GM21390 (cell line): ENCODE results near the gene MBOAT1.
"Not testable (repeated sequence)": the region's sequence is repeated elsewhere in the genome, so short reads cannot be mapped to it uniquely, and the experiment has no call there.

Experiments used
- ATAC-seq: cut with Tn5 transposase; IDR thresholded peaks from one replicate; pipeline ENCODE4 v1.9.1; 2021; ENCODE audit not compliant: unreplicated experiment

MBOAT1 gene

DNA sequence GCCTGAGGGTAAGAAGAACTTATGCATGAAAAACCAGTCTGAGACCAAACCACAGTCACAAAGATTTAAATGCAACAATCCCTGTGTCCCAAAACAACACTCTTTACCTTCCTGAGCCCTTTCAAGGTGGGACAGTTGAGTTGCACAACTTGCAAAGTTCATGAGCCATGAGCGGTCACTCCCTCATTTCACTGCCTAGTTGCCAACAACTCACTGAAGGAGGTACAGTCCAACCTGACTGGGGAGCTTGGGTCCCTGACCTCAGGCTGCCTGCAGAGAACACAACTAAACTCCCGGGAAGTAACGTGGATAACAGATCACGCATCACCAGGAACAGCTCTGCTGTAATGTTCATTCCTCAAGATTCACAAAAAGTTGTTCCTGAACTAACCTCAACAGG is 69.4 kb downstream of the MBOAT1 start:
- ATAC-seq: no peak

DNA sequence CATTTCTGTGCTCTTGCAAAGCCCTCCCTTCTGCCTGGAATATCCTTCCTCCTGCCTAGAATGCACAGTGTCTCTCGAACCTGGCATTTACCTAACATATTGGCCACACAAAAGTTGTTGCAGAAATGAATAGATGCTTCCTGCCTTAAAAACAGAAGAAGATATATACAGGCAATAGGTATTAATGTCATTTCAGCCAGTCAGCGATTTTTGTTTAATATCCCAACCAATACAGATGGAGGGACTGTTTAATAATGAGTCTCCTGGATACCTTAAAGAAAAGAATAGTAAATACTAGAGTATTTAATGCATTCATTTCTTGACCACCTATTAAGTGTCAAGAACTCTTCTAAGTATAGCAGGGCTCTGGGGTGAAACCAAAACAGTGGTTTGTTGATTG is 70.3 kb downstream of the MBOAT1 start:
- no peak for ATAC-seq

DNA sequence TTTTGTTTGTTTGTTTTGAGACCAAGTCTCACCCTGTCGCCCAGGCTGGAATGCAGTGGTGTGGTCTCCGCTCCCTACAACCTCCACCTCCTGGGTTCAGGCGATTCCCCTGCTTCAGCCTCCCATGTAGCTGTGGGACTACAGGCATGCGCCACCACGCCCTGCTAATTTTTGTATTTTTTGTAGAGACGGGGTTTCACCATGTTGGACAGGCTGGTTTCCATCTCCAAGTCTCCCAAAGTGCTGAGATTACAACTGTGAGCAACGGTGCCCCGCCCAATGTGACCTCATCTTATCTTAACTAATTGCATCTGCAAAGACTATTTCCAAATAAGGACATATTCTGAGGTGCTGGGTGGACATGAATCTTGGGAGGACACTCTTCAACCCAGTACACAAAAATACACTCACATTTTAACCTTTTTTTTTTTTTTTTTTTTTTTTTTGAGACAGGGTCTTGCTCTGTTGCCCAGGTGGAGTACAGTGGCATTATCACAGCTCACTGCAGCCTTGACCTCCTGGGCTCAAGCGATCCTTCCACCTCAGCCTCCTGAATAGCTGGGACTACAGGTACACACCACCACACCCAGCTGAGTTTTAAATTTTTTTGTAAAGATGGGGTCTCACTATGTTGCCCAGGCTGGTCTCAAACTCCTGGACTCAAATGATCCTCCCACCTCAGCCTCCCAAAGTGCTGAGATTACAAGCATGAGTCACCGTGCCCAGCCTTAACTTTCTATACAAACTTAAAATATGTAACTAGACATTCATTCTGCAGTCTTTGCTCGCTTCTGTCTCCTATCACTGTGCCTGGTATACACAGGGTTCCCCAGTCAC is 72.9 kb downstream of the MBOAT1 start:
- not testable (repeated sequence) for ATAC-seq

DNA sequence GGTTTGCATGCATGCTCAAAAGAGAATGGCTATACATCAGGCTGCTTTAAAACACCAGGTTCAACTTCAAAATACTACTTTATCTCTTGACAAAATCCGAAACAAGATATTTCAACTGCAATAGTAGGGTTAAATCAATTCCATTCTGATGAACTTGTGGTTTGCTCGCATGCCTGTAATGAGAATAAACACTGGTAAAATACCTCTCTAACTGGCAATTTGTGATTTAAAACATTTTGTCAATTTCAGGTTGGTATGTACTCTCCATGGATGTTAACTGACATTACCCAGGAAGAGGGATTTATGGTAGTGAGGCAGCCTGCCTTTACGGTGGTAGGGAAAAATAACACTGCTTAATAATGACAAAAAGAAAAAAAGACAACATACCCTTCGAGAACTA is 74.4 kb downstream of the MBOAT1 start:
- no peak for ATAC-seq

DNA sequence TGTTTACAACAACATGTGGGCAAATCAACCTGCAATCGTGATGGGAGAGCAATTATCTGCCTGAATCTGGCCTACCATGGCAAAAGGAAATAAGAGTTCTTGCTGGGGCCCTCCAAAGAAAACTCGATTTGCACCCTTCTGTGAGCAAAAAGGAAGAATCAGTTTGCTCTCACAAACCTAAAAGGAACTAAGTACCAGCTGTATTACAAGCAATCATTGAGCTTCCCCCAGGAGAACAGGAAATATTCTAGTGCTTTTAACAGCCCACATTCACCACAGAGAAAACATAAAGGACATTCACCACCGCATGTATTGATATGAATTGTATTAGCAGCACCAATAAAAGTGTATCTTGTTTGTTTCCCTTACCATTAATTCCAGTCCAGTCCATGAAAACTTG is 75.0 kb downstream of the MBOAT1 start:
- ATAC-seq: no peak

DNA sequence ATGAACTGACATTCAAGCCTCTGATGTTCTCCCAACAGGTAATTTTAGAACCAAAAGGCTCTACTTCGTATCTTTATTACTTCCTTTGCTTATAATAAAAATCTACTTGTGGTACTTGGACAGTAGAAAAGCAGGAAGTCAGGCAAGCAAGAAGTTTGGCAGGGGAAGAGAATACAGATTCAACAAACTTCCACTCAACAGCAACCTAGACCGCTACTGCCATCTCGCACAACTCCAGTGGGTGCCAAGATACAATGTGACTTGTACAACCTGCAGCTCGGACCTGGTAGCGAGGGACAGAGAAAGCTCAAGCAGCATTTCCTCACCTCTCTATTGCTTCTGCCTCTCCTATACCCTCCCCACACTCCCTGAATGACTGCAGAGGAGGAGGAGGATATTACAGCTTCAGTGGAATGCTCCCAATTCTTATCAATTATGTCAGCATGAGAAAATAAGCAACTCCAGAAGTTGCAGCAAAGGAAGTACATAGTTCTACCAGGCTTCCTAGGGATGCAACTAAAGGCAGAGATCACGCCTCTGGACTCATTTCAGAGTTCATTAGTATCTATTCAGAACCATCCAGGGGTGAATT is 76.5 kb downstream of the MBOAT1 start:
- ATAC-seq: no peak

DNA sequence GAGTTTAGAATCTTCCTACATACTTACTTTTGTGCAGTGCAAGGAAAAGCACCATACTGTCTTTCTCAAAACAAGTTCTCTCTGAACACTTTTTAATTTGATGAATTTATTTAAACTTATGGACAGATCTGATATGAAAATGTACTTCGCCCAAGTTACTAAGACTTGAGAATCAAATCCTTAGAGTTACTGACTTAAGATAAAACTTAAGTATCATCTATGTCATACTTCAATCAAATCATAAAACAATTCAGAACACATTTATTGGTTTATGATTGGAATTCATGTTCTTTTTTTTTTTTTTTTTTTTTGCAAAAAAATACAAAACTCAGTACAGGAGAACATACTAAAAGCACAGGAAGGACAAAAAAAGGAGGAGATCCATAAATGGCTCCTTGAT is 77.7 kb downstream of the MBOAT1 start:
- no peak for ATAC-seq

DNA sequence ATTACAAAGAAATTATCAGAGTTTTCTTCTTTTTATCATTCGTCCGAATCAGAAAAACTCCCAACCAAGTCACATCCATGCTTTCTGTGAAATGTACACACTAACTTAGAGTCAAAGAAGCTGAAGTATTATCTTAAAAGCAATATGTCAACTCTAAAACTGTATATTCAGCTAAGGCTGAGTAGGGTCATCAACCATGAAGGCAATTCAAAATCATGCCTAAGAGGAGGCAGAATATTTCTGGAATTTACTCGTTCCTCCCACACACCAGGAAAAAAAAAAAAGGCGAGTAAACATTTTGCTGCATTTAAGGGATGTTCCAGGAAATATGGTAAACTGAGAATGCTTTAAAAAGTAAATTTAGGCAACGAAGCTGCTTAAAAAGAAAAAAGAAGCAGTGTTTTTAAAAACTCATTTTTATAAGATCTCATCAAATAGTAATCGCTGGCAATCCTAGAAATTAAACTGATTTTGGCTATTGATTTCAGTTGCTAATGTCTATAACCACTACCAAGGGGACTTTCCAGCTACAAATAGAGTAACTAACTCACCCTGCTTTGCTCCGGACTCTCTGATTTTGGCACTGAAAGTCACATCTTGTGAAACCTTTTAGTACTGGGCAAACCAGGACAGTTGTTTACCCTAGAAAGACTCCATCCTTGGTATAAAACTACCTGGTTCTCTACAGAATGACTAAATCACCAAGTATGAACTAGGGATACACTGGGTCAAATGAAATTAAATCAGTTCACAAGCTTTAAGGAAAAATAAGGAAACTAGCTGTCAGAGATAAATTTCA is 82.8 kb downstream of the MBOAT1 start:
- ATAC-seq: no peak

DNA sequence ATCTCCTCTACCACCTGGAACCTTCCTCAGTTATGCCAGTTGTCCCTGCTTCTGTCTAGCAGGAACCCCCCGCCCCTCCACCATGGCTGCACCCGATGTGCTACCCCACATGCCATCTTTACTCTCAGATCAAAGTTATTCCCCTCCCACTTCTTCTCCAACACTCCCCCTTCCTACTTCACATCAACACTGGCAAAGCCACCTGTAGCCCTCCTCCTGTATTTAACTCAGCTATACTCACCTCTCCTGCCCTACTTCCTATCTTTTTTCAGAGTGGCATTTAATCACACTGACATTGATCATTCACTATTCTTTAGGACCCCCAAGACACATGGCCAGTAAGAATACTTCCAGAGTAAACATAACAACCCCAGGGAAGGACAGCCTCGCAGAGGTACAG is 84.3 kb downstream of the MBOAT1 start:
- no peak for ATAC-seq

DNA sequence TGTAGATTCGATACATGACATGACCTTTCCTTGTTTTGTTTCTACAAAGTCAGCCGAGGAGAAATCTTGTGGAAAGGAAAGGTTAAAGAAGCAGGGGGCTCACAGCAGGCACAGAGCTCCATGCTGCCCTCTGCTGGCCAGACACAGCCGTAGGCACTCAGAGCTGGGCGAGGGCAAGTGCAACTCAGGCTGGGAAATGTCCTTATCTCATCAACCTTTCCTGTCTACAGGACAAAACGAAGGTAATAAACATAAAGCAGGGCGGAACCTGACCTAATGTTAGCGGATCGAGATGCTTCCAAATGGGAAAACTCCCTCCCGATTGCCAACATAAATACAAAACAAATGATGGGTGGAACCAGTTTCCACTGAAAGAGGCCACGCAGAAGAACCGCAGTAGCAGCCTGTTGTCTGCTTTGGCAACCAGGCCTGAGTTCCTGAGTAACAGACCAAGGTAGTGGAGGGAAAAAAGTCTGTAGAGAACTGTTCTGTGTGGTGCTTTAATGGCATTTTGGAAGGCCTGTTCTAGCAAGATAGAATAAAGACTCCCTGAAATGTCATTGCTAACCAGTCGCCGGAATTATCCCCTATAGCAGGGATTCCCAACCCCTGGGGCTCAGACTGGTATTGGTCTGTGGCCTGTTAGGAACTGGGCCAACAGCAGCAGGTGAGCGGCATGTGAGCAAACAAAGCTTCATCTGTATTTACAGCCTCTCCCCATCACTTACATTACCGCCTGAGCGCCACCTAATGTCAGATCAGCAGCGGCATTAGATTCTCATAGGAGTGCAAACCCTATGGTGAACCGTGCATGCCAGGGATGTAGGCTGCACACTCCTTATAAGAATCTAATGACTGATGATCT is 85.2 kb downstream of the MBOAT1 start:
- peak; percentile 90 for ATAC-seq

DNA sequence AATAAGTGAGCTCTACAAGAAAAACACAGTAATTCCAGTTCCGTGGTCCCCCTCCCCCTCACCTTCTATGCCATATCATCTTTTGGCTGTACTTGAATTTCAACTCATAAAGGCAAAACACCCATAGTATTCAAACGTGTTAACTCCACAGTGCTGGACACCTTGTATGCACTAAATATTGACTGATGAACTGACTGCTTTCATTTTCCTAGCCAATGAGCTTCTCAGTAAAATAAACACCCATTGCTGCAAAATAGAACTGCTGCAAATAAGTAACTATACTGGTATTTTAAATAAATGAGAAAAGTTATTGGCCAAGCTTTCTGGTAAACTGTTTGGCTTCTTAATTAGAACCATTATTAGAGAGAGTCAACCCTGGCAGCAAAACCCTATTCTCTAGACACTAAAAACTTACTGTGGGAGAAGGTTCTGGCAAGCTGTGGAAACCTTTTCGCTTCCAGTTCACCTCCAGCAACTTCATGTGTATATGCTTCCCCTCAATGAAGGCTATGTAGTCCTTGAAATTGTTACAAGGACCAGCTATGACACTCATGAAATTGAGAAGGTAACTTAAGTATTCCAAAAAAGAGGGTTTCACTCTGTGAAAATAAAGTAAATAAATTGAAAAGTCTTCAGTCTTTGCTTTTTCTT is 86.0 kb downstream of the MBOAT1 start:
- ATAC-seq: peak; percentile 14

DNA sequence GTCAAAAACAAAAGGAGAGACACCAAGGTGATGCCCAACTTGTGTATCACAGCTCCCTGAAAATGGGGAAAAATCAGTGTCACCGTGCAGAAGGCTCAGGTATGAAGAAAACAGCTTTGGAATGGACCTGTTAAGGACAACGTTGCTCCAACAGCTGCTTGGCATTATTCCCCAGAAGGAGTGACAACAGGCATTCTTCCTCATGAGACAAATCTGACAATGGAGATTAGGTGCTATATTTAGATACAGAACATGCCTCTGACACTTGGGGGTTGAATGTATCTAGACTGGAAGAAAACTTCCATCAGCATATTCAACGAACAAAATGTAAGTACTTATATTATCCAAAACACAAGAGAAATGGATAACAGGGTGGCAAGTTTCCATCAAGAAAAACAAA is 87.7 kb downstream of the MBOAT1 start:
- no peak for ATAC-seq

DNA sequence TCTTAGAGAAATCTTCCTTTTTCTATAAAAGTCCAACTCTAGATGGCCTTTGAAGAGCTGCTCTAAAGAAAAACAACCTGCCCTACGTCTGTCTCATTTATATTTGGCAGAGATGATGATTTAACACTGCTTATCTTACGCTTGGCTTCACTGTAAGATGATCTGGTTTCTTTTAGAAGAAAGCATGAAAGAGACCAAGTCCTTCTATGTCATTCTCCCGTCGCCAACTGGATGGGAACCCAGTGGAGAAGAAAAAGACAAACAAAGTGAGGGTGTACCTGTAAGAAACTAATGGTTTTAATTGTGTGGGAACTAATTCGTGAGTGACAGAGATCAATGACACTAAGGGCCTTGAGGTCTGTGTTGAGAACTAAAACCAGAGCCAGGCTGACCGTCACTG is 92.8 kb downstream of the MBOAT1 start:
- no peak for ATAC-seq

DNA sequence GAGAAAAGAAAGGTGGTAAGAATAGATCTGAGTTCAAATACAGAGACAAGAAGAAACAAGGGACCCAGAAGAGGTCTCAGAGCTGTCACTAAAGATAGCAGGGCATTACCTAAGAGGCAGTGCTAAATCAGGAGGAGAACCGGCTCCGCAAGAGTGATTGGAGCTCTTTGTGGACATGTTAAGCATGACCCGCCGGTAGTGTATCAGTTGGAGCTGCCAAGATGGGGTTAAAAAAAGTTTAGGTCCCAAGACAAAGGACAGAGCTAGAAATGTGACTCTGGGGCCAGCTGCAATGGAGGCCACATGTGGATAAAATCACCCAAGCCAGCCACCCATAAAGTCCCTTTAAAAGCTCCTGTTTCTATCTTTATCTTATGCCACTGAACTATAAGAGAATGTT is 93.4 kb downstream of the MBOAT1 start:
- no peak for ATAC-seq

DNA sequence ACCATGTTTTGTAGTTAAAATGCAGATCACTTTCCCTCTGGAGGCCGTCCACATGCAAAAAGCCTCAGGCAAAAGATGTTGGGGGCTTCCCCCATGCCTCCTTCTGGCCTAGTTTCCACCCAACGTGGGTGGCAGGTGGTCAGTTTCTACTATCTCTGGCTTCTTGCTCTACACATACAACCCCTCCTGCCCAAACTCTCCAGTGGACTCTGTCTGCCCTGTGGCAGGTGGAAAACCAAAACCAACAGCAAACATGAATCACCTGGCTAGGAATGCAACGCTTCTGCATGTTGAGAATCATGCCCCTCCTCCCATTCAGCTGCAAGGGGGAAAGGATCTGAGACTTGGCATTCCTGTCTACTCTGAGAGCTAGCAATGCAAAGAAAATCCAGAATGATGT is 94.8 kb downstream of the MBOAT1 start:
- no peak for ATAC-seq

DNA sequence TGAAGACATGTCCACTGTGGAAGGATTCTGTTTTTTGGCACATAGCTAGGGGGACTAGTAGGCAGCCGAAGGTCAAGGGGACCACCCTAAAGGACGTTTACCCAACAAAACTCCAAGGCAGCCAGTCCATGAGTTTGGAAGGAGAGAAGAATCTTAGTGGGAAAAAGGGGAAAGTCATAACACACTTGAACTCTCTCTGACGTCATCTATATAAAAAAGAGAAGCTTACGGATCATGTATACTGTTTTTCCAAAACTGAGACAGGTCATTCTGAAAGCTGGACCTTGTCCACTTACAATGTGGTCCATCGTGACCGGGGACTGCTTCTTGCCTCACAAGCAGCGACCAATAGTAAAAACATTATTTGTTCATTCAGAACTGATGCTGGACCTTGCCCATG is 95.5 kb downstream of the MBOAT1 start:
- no peak for ATAC-seq

DNA sequence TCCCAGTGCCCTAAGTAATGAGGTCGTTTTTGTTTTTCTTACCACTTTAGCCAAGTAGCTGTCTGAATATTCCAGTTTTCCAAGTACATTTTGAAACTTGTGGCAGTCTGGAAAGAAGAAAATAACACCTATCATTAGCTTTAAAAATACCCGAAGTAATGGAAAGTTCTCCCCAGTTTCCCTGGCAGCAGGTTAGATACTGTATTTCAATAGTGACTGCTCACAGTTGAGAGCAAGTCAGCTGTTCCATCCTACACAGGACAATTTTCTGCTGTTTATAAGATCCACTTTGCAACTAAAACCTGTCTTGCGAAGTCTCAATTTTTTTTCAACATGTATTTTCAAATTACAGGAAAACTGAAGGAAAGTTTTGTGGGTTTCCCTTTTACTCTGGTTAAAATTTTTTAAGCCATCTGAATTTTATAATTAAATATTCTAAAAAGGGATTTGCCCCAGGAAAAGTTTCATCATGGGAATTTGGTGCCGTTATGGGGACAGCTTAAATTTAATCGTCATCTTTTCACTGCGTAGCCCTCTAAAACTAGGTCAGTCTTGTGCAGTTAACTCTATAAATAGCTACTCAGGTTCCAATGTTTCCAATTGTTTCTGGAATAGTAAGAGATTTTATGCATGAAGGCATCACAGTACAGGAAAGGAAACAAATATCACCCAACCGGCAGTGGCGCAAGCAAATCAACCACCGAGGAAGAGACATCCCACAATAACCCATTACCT is 96.9 kb downstream of the MBOAT1 start:
- no peak for ATAC-seq

DNA sequence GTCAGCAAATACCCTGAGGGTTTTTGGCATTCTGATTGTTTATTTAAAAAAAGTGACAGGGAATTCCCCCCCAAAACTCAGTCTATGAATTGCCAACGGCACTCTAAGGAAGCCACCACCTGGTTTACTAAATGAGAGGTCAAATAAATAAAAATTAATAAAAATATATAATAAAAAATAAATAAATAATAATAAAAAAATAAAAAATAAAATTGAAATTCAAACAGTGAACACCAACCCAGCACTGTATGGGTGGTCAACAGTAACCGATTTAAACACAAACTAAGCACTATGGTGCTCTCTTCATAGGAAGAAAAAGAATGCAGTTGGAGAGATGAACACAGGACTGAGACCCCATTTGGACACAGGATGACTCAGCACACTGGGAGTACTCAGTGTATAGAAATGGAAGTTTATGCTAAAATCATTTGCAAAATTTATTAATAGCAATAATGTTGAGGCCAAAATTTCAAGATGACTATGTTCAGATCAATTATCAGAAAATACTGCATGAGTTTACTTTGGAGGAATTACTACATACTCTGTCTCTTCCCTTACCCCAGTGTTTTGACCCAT is 98.5 kb downstream of the MBOAT1 start:
- no peak for ATAC-seq

DNA sequence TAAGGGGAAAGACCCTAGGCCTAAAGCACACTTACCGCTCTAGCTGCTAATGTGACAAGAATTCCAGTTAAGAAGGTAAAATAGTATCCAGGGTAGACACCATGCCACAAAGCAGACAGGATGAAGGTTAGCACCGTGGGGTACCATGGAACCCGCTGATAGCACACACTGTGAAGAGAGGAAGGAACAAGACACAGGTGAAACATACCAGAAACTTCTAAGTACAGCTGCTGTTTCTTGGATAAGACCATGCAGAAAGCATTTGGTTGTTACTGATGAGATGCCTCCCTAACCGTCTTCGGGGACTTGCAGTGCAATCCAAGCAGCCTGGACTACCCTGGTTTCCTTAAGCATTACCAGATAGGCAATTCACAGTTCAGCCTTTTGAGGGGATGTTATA is 99.4 kb downstream of the MBOAT1 start:
- no peak for ATAC-seq

DNA sequence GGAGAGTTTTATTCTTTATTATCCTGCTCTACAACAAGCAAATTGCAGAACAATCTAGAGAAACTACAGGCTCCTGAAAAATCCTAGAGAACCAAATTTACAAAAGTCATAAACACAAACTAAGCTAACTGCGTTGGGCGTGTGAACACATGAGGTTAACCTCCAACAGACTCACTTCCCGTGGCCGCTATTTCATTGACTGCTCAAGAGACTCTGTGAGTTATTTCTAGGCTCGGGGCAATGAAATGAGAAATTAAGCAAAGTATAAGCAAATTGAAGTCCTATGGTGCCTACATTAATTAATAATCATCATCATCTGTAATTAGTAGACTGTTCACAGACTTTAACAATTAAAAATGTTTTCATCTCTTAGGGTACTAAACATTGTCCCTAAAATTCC is 100.0 kb downstream of the MBOAT1 start:
- ATAC-seq: no peak
